ENCODE data around the gene DSCAML1.

The DSCAML1 gene

DNA sequence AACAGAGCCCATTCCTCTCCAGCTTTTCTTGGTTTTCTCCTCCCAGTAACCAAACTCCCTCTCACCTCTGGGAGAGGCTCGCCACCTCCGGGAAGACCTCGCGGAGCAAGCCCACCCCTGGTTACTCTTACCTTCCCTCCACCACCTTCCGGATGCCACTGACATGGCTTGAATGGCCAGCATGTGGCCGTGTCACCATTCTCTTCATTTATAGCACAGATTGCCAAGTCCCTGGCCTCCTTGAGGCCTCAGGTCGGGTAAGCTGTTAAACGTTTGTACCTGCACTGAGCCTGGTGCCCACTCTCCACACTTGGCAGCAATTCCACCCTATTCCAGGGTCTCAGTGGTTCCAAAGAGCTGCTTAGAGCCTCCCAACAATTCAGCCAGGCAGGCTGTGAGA, 35.5 kb upstream of the DSCAML1 start:
- POLR2A ChIA-PET: no interaction called here
- CTCF ChIA-PET: interaction anchor here (0.9 to 1.9 kb wide), 3 partner anchors 14 to 220 kb away, joined by 4 to 5 read pairs (median 5); no protein-coding TSS in a partner anchor
- no peak for DNase-seq (ENCODE audit: extremely low spot score)
- no peak for TF ChIP-seq CTBP1 (IDR thresholded peaks at IDR 0.05; ENCODE audit: borderline replicate concordance)
- no peak for TF ChIP-seq ZNF384 (IDR thresholded peaks at IDR 0.05)
- no peak for TF ChIP-seq ARNT (IDR thresholded peaks at IDR 0.05)
- TF ChIP-seq, protein P1, sequence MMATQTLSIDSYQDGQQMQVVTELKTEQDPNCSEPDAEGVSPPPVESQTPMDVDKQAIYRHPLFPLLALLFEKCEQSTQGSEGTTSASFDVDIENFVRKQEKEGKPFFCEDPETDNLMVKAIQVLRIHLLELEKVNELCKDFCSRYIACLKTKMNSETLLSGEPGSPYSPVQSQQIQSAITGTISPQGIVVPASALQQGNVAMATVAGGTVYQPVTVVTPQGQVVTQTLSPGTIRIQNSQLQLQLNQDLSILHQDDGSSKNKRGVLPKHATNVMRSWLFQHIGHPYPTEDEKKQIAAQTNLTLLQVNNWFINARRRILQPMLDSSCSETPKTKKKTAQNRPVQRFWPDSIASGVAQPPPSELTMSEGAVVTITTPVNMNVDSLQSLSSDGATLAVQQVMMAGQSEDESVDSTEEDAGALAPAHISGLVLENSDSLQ (IDR thresholded peaks at IDR 0.05): no peak
- no peak for TF ChIP-seq FOXK2 (IDR thresholded peaks at IDR 0.05)
- no peak for TF ChIP-seq HDGF (IDR thresholded peaks at IDR 0.05; ENCODE audit: borderline replicate concordance)
- TF ChIP-seq LEF1 (IDR thresholded peaks at IDR 0.05; ENCODE audit: borderline replicate concordance): no peak
- TF ChIP-seq BHLHE40 (IDR thresholded peaks at IDR 0.05; ENCODE audit: borderline replicate concordance): no peak
- no peak for TF ChIP-seq SUZ12 (IDR thresholded peaks at IDR 0.05)
- TF ChIP-seq TARDBP (IDR thresholded peaks at IDR 0.05): no peak
- no peak for TF ChIP-seq L3MBTL2 (conservative IDR thresholded peaks at IDR 0.05)
- TF ChIP-seq SP1 (IDR thresholded peaks at IDR 0.05): no peak
- TF ChIP-seq FOXM1 (IDR thresholded peaks at IDR 0.05; ENCODE audit: borderline replicate concordance): no peak
- no peak for TF ChIP-seq FOXA1 (IDR thresholded peaks at IDR 0.05)
- TF ChIP-seq ELF4 (IDR thresholded peaks at IDR 0.05): no peak
- no peak for TF ChIP-seq NFRKB (IDR thresholded peaks at IDR 0.05)

DNA sequence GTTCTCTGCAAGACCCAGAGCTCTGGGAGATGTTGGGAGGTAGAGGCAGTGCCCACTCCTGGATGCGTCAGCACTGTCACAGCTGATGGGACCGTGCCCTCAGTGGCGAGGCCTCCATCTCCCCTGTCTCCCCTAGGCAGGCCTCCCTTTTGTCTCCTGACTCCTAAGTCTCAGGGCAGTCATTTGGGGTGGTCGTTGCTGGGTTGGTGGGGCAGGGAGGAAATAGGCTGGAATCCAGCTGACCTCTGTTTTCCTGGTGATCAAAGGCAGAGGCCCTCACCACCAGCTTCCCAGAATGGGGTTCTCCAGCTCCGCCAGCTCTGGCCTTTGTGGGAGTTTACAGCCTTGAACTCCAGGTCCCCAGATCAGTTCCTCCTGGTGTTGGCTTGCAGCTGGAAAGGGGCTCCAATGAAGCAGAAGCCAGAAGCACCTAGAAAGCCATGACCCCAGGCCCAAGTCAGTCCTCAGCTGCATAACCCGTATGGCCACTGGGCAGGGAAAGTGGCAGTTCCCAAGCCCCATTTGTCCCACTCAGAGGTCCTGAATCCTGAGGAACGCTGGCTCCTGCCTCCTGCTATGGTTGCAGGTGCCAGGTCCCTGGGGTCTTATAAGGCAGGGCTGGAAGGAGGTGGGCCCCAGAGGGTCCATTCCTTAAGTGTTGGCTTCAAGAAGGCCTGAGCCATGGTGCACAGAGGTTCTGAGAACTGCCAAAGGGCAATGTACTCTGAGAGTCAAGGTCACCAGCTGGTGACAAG, 34.8 kb upstream of the DSCAML1 start:
- TF ChIP-seq FOXM1 (IDR thresholded peaks at IDR 0.05; ENCODE audit: borderline replicate concordance) (no peak), NFRKB (IDR thresholded peaks at IDR 0.05) (no peak), HDGF (IDR thresholded peaks at IDR 0.05; ENCODE audit: borderline replicate concordance) (no peak), FOXK2 (IDR thresholded peaks at IDR 0.05) (no peak), SP1 (IDR thresholded peaks at IDR 0.05) (no peak), BHLHE40 (IDR thresholded peaks at IDR 0.05; ENCODE audit: borderline replicate concordance) (no peak), ELF4 (IDR thresholded peaks at IDR 0.05) (no peak), CTBP1 (IDR thresholded peaks at IDR 0.05; ENCODE audit: borderline replicate concordance) (no peak), ARNT (IDR thresholded peaks at IDR 0.05) (no peak), SUZ12 (IDR thresholded peaks at IDR 0.05) (no peak), FOXA1 (IDR thresholded peaks at IDR 0.05) (no peak)
- POLR2A ChIA-PET: no interaction called here
- CTCF ChIA-PET: no interaction called here
- DNase-seq (ENCODE audit: extremely low spot score): no peak

DNA sequence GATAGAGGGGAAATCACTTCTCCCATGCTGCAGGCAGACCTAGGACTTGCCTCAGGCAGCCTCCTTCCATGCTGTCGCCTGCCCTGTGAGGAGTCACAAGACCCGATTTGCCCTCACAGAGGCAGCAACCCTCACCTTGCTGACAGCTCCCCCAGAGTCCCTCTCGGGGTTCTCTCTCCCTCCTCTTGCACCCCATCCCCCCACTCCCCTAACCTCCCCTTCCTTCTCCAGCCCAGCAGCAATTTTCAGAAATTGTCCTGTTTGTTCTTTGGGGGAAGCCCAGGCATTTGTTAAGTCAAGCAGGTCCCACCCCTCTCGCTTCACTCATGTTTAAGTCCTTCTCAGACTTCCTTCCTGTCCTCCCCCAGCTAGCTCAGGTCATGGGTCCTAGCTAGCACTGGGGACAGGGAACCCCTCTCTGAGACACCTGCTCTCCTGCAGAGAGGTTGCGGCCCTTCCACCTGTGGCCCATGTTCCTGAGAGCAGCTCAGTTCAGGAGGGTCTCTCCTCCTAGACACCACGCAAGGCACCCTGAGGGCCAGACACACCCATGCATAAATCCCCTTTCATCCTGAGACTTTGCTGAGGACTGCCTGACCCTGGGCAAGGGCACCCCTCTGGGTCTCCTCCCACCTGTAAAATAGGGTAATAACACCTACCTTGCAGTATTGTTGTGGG, 33.8 kb upstream of the DSCAML1 start:
- POLR2A ChIA-PET: no interaction called here

DNA sequence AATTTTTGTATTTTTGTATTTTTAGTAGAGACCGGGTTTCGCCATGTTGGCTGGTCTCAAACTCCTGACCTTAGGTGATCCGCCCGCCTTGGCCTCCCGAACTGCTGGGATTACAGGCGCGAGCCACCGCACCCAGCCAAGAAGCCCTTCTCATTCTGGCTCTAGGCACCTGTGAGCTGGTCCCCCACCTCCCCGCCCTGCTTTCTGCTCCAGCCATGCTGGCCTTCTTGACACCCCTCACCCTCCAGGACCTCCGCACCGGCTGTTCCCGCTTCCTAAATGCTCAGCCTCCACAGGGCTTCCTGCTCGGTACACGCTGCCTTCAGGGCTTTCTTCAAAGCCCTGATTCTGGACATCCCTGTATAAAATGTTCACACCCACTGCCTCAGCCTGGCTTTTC, 33.1 kb upstream of the DSCAML1 start:
- ChIA-PET CTCF (no interaction called here), POLR2A (no interaction called here)
- DNase-seq (ENCODE audit: extremely low spot score): no peak
- TF ChIP-seq ZNF384 (IDR thresholded peaks at IDR 0.05) (no peak), BHLHE40 (IDR thresholded peaks at IDR 0.05; ENCODE audit: borderline replicate concordance) (no peak), L3MBTL2 (conservative IDR thresholded peaks at IDR 0.05) (no peak), LEF1 (IDR thresholded peaks at IDR 0.05; ENCODE audit: borderline replicate concordance) (no peak), SP1 (IDR thresholded peaks at IDR 0.05) (no peak)
- TF ChIP-seq, protein P1 (IDR thresholded peaks at IDR 0.05): no peak

More for the DNA sequence above, 33.8 kb upstream of the DSCAML1 start:
- DNase-seq (ENCODE audit: extremely low spot score): no peak
- CTCF ChIA-PET: no interaction called here
- TF ChIP-seq SUZ12 (IDR thresholded peaks at IDR 0.05): no peak
- no peak for TF ChIP-seq SP1 (IDR thresholded peaks at IDR 0.05)
- TF ChIP-seq ARNT (IDR thresholded peaks at IDR 0.05): no peak
- no peak for TF ChIP-seq FOXK2 (IDR thresholded peaks at IDR 0.05)

DNA sequence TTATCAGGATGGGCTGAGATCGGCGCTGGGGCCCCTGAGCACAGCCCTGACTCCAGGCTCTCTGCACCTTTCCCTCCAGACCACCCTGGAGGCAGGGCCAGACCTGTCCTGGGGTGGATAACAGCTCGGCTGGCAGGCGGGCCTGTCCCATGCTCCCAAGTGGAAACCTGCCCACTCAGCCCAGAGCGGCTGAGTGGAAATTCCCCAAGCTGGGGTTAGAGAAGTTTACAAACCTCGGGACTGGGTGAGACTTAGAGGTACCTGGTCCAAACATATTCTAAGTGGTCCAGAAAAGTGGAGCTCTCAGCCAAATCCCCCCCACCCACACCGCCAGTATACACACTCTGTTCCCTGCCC, 32.3 kb upstream of the DSCAML1 start:
- ChIA-PET CTCF (no interaction called here), POLR2A (no interaction called here)
- TF ChIP-seq ZNF384 (IDR thresholded peaks at IDR 0.05): no peak
- TF ChIP-seq FOXM1 (IDR thresholded peaks at IDR 0.05; ENCODE audit: borderline replicate concordance): no peak
- TF ChIP-seq TARDBP (IDR thresholded peaks at IDR 0.05): no peak
- TF ChIP-seq ARNT (IDR thresholded peaks at IDR 0.05): no peak
- TF ChIP-seq CTBP1 (IDR thresholded peaks at IDR 0.05; ENCODE audit: borderline replicate concordance): no peak
- no peak for TF ChIP-seq BHLHE40 (IDR thresholded peaks at IDR 0.05; ENCODE audit: borderline replicate concordance)
- no peak for TF ChIP-seq LEF1 (IDR thresholded peaks at IDR 0.05; ENCODE audit: borderline replicate concordance)
- no peak for TF ChIP-seq ELF4 (IDR thresholded peaks at IDR 0.05)
- no peak for TF ChIP-seq FOXK2 (IDR thresholded peaks at IDR 0.05)
- no peak for TF ChIP-seq HDGF (IDR thresholded peaks at IDR 0.05; ENCODE audit: borderline replicate concordance)
- no peak for TF ChIP-seq SUZ12 (IDR thresholded peaks at IDR 0.05)
- TF ChIP-seq NFRKB (IDR thresholded peaks at IDR 0.05): no peak
- no peak for TF ChIP-seq FOXA1 (IDR thresholded peaks at IDR 0.05)
- no peak for TF ChIP-seq SP1 (IDR thresholded peaks at IDR 0.05)
- TF ChIP-seq, protein P1 (IDR thresholded peaks at IDR 0.05): no peak
- TF ChIP-seq L3MBTL2 (conservative IDR thresholded peaks at IDR 0.05): no peak
- no peak for DNase-seq (ENCODE audit: extremely low spot score)
